HCT116 (cell line): ENCODE measurements around the gene IFT88. TPM values are rescaled to one million over a fixed set of nuclear protein-coding genes. Genes with fewer than 3 reads are reported as not detected.

Source experiments
- ATAC-seq: fragments of 200-7000 bp; cut with Tn5 transposase; 2 replicates; pipeline ENCODE4 v1.9.1; 2020; ENCODE audit warnings: mild to moderate bottlenecking, moderate library complexity
- BruUV-seq: library from RNA; stranded (reverse); fragments of 400-500 nt; replicated peaks from 2 replicates; lab custom pipeline; 2021; lab: Mats Ljungman, UMichigan
- CTCF ChIA-PET: fragments of 300-600 bp; sonication (Branson Sonifier 250); formaldehyde crosslinking; loops from one replicate; lab custom pipeline; 2021; ENCODE audit warnings: antibody characterized with exemption; lab: Charles Lee
- POLR2A ChIA-PET: fragments of 300-600, 350-600 bp; sonication (Branson Sonifier 250); formaldehyde crosslinking; loops from one replicate; lab custom pipeline; 2021; ENCODE audit warnings: antibody characterized with exemption; lab: Charles Lee
- RAD21 ChIA-PET, 2 experiments: fragments of 300-600 bp; sonication (Branson Sonifier 250); formaldehyde crosslinking; loops; one replicate each; lab custom pipeline; 2023; ENCODE audit warnings: low total read pairs in 2 of 2; ENCODE audit not compliant: uncharacterized antibody in 2 of 2, unreplicated experiment in 2 of 2, low non-redundant PET in 1 of 2; lab: Charles Lee
- DNase-seq: peaks from one replicate; pipeline ENCODE4 v3.0.0-alpha.2; 2010; ENCODE audit warnings: low read depth, low spot score
- H2AFZ ChIP-seq: fragments of 200-600 bp; shearing (Covaris generic), sonication (generic); 2 replicates; pipeline ENCODE4 v1.6.1; 2017; ENCODE audit warnings: low read depth, mixed run types, mixed read lengths, antibody characterized with exemption, low read length; ENCODE audit not compliant: poor library complexity, severe bottlenecking
- H3K27ac ChIP-seq: 2 replicates; pipeline ENCODE4 v1.5.1; 2012; ENCODE audit warnings: low read depth, low read length
- H3K27me3 ChIP-seq: fragments of 200-600 bp; sonication (generic); 2 replicates; pipeline ENCODE4 v1.6.1; 2016; ENCODE audit warnings: mixed run types, low read length, mixed read lengths; ENCODE audit not compliant: insufficient read depth
- H3K36me3 ChIP-seq, 2 experiments: fragments of 200-500 bp in 1 of 2; fragments of 200-600 bp in 1 of 2; sonication (Bioruptor generic) in 1 of 2; sonication (generic) in 1 of 2; 2 replicates each; pipeline versions ENCODE4 v1.5.1 to v1.6.1; 2014 to 2016; ENCODE audit warnings: low read length in 2 of 2, inconsistent platforms in 1 of 2, mixed read lengths in 1 of 2, mixed run types in 1 of 2; ENCODE audit not compliant: insufficient read depth in 2 of 2, control insufficient read depth in 1 of 2
- H3K4me1 ChIP-seq, 2 experiments: fragments of 200-600 bp in 1 of 2; sonication (generic) in 1 of 2; 2 replicates each; pipeline versions ENCODE4 v1.5.1 to v1.6.1; 2012 to 2017; ENCODE audit warnings: low read length in 2 of 2, inconsistent platforms in 1 of 2, mild to moderate bottlenecking in 1 of 2, mixed read lengths in 1 of 2, mixed run types in 1 of 2, moderate library complexity in 1 of 2; ENCODE audit not compliant: insufficient read depth in 2 of 2, control insufficient read depth in 1 of 2
- H3K4me2 ChIP-seq: fragments of 200-600 bp; sonication (generic); 2 replicates; pipeline ENCODE4 v1.6.1; 2017; ENCODE audit warnings: mixed run types, low read length, mixed read lengths
- H3K4me3 ChIP-seq, 2 experiments: fragments of 200-600 bp in 1 of 2; sonication (generic) in 1 of 2; replicated peaks in 1 of 2; 2 replicates each; pipeline ENCODE4 v1.5.1; 2011 to 2016; ENCODE audit warnings: low read length in 2 of 2, control low read depth in 1 of 2, low read depth in 1 of 2, mild to moderate bottlenecking in 1 of 2, mixed read lengths in 1 of 2, mixed run types in 1 of 2
- H3K79me2 ChIP-seq: fragments of 200-600 bp; sonication (generic); 2 replicates; pipeline ENCODE4 v1.6.1; 2017; ENCODE audit warnings: mild to moderate bottlenecking, mixed run types, low read length, moderate library complexity, mixed read lengths; ENCODE audit not compliant: insufficient read depth
- H3K9ac ChIP-seq: fragments of 200-600 bp; sonication (generic); 2 replicates; pipeline ENCODE4 v1.6.1; 2016; ENCODE audit warnings: low read length, mixed read lengths
- H3K9me2 ChIP-seq: fragments of 200-600 bp; sonication (generic), shearing (Covaris generic); 2 replicates; pipeline ENCODE4 v1.6.1; 2017; ENCODE audit warnings: mixed run types, mild to moderate bottlenecking, moderate library complexity; ENCODE audit not compliant: insufficient read depth
- H3K9me3 ChIP-seq, 2 experiments: fragments of 200-500 bp in 1 of 2; fragments of 200-600 bp in 1 of 2; sonication (Bioruptor generic) in 1 of 2; sonication (generic) in 1 of 2; 2 replicates each; pipeline ENCODE4 v1.6.1; 2014 to 2017; ENCODE audit warnings: low read length in 2 of 2, mixed read lengths in 2 of 2, inconsistent platforms in 1 of 2, low read depth in 1 of 2, mild to moderate bottlenecking in 1 of 2, mixed run types in 1 of 2, moderate library complexity in 1 of 2; ENCODE audit not compliant: control insufficient read depth in 1 of 2, insufficient read depth in 1 of 2
- H4K20me1 ChIP-seq: fragments of 200-600 bp; sonication (generic), shearing (Covaris generic); 2 replicates; pipeline ENCODE4 v1.6.1; 2017; ENCODE audit warnings: mixed run types, mild to moderate bottlenecking, moderate library complexity; ENCODE audit not compliant: insufficient read depth
- CEBPB ChIP-seq: IDR thresholded peaks from 2 replicates; pipeline ENCODE4 v1.6.1; 2012; ENCODE audit warnings: low read depth
- ELF1 ChIP-seq: IDR thresholded peaks from 2 replicates; pipeline ENCODE4 v1.6.1; 2012; ENCODE audit warnings: low read depth, borderline replicate concordance
- FOSL1 ChIP-seq: IDR thresholded peaks from 2 replicates; pipeline ENCODE4 v1.6.1; 2012; ENCODE audit warnings: low read depth
- JUND ChIP-seq: IDR thresholded peaks from 2 replicates; pipeline ENCODE4 v1.6.1; 2012
- RAD21 ChIP-seq: IDR thresholded peaks from 2 replicates; pipeline ENCODE4 v1.6.1; 2012; ENCODE audit warnings: low read depth, mild to moderate bottlenecking
- SIN3A ChIP-seq: IDR thresholded peaks from 2 replicates; pipeline ENCODE4 v1.6.1; 2012; ENCODE audit warnings: low read depth
- SP1 ChIP-seq: IDR thresholded peaks from 2 replicates; pipeline ENCODE4 v1.6.1; 2012; ENCODE audit warnings: low read depth
- TCF7L2 ChIP-seq: IDR thresholded peaks from 2 replicates; pipeline ENCODE4 v1.7.0; 2011; ENCODE audit warnings: borderline replicate concordance, inconsistent platforms; ENCODE audit not compliant: insufficient read depth, insufficient read length; ENCODE audit errors: extremely low read depth
- YY1 ChIP-seq: IDR thresholded peaks from 2 replicates; pipeline ENCODE4 v1.6.1; 2011; ENCODE audit warnings: low read length, low read depth, moderate library complexity, mild to moderate bottlenecking; ENCODE audit not compliant: insufficient replicate concordance; ENCODE audit errors: extremely low read depth
- intact Hi-C: fragments of 100-400 bp; cut with micrococcal nuclease; formaldehyde crosslinking; loops from 2 replicates; pipeline ENCODE4 v1.10.0; 2022
- total RNA-seq: library from RNA; stranded (reverse); gene quantifications from one replicate; pipeline ENCODE4 v1.2.1, GENCODE V29; 2021; ENCODE audit not compliant: unreplicated experiment
- TF ChIP-seq, protein P1 (sequence below): IDR thresholded peaks from 2 replicates; pipeline ENCODE4 v1.6.1; 2012
- TF ChIP-seq, protein P2 (sequence below): IDR thresholded peaks from 2 replicates; pipeline ENCODE4 v1.6.1; 2011; ENCODE audit warnings: mild to moderate bottlenecking, low read length, moderate library complexity; ENCODE audit not compliant: insufficient replicate concordance; ENCODE audit errors: extremely low read depth
- TF ChIP-seq, protein P3 (sequence below): IDR thresholded peaks from 2 replicates; pipeline ENCODE4 v1.6.1; 2012; ENCODE audit warnings: low read depth

Gene IFT88
- total RNA-seq, 1 experiment from 2014 or later, result 13.1 TPM

DNA sequence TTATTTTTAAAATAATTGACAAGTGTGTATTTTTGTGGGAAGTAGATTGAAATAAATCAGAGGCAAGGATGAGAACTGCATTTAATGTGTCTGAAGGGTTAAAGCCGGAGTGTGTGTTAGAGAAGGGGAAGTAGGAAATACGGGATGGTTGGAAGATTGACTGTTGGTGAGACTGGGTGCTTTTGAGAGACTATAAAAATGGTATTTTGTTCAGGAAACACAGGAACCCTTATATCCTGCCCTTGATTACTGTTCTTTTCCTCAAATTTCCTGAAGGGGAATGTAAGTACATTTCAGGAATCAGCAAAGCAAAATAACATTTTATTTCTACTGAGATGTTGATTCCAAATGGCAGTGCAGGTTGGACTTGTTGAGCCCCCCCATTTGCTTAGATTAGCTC is 15.1 kb downstream of the IFT88 start:
- Histone ChIP-seq H3K9me3 (peaks cover 5 to 16% of the 10 kb centered on the region in 2 experiments; a peak in 3 of 4 replicates), H3K27me3 (no peaks in the 10 kb centered on the region), H3K4me3 (no peak overlapping the region)
- TF ChIP-seq, protein P1, sequence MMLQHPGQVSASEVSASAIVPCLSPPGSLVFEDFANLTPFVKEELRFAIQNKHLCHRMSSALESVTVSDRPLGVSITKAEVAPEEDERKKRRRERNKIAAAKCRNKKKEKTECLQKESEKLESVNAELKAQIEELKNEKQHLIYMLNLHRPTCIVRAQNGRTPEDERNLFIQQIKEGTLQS, result no peak
- TF ChIP-seq YY1 (no peak), SP1 (no peak), TCF7L2 (no peak), FOSL1 (no peak), SIN3A (no peak), ELF1 (no peak), RAD21 (no peak), JUND (no peak), CEBPB (no peak)
- TF ChIP-seq, protein P2, sequence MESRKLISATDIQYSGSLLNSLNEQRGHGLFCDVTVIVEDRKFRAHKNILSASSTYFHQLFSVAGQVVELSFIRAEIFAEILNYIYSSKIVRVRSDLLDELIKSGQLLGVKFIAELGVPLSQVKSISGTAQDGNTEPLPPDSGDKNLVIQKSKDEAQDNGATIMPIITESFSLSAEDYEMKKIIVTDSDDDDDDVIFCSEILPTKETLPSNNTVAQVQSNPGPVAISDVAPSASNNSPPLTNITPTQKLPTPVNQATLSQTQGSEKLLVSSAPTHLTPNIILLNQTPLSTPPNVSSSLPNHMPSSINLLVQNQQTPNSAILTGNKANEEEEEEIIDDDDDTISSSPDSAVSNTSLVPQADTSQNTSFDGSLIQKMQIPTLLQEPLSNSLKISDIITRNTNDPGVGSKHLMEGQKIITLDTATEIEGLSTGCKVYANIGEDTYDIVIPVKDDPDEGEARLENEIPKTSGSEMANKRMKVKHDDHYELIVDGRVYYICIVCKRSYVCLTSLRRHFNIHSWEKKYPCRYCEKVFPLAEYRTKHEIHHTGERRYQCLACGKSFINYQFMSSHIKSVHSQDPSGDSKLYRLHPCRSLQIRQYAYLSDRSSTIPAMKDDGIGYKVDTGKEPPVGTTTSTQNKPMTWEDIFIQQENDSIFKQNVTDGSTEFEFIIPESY, result no peak
- TF ChIP-seq, protein P3, sequence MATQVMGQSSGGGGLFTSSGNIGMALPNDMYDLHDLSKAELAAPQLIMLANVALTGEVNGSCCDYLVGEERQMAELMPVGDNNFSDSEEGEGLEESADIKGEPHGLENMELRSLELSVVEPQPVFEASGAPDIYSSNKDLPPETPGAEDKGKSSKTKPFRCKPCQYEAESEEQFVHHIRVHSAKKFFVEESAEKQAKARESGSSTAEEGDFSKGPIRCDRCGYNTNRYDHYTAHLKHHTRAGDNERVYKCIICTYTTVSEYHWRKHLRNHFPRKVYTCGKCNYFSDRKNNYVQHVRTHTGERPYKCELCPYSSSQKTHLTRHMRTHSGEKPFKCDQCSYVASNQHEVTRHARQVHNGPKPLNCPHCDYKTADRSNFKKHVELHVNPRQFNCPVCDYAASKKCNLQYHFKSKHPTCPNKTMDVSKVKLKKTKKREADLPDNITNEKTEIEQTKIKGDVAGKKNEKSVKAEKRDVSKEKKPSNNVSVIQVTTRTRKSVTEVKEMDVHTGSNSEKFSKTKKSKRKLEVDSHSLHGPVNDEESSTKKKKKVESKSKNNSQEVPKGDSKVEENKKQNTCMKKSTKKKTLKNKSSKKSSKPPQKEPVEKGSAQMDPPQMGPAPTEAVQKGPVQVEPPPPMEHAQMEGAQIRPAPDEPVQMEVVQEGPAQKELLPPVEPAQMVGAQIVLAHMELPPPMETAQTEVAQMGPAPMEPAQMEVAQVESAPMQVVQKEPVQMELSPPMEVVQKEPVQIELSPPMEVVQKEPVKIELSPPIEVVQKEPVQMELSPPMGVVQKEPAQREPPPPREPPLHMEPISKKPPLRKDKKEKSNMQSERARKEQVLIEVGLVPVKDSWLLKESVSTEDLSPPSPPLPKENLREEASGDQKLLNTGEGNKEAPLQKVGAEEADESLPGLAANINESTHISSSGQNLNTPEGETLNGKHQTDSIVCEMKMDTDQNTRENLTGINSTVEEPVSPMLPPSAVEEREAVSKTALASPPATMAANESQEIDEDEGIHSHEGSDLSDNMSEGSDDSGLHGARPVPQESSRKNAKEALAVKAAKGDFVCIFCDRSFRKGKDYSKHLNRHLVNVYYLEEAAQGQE, result no peak
- TF ChIP-seq, all 23 proteins: peak for 0
- ChIA-PET POLR2A (no interaction called here), CTCF (no interaction called here), RAD21 (no interaction called here)
- Histone ChIP-seq H3K9ac (no peak overlapping the region), H3K36me3 (peaks cover 9% of the 10 kb centered on the region in 2 experiments; a peak in 2 of 4 replicates), H3K9me2 (no peaks in the 10 kb centered on the region), H3K4me1 (no peaks in the 10 kb centered on the region), H3K79me2 (no peaks in the 10 kb centered on the region), H4K20me1 (no peaks in the 10 kb centered on the region), H3K27ac (no peak overlapping the region), H3K4me2 (no peak overlapping the region), H2AFZ (no peak overlapping the region)
- intact Hi-C loops, result no loop called here
- no peak for ATAC-seq
- DNase-seq, result no peak
- BruUV-seq, result no TSS peak
